Stimulated activated CD8-positive, alpha-beta memory T cell treated with anti-CD3 and anti-CD28 coated beads, Interleukin-12 subunit alpha, Interleukin-12 subunit beta, amount 100 ng/mL, for 24 hours (primary cell): ENCODE results near the gene SRSF11.

Experiments used
- DNase-seq: peaks from one replicate; pipeline ENCODE4 v3.0.0-alpha.2; 2020; ENCODE audit errors: extremely low read depth

SRSF11 gene

DNA sequence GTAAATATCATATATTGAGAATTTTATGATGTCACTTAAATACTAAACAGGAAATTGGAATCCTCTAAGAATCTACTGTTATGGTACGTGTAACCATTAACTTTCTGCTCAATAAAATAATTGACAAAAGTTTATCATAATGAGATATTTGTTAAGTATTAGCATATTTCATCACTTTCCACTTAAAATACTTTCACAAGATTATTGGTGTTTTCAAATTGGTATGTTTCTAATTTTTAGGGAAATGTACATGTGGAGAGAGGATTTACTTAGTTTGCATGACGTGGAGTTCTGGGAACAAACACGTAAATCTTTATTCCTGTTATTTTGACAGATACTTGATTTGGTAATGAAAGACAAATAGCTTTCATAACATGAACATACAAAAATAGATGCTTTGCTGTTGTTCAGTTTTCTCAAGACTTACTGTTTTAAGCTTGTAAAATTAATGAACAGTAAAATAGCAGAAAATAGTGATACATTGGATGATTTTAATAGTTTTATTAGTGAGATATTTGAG lies 1.6 kb downstream of the SRSF11 start:
- DNase-seq, result no peak

GRCh38 chr1:70224954-70225353 lies 3.8 kb downstream of the SRSF11 start:
- DNase-seq, result no peak

DNA sequence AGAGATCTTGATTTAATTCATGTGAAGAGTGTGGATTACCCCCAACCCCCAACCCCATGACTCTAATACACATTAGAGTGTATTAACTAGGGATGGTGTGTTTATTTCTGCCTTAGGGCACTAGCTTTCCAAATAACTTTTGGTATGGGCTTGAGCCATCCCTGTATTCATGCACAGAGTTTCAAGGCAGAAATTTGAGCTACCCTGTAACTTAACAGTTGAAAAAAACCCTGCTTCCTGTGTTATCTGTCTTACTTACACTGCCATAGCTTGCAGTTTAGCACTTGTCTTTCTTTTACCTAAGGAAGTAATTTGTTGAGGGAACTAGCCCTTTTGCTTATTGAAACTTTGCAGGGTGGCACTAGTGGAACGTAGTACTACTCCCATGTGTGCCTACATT lies 6.3 kb downstream of the SRSF11 start:
- DNase-seq, result no peak

DNA sequence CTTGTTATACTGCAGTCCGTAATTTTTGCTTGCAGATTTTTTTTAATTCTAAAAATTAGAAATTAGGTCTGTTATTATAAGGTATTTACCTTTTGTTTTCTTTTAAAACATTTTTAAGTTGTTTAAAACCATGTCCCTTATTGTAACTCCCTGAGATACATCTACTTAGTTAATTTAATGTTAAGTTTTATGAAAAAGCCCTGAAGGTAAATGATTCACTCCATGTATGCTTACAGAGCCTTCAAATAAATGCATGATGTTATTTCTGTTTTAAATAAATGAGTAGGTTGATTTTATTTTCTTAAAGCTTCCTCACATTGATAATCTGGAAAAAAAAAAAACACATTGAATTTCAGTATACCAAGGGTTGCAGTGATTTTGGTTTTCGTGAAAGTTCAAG lies 7.5 kb downstream of the SRSF11 start:
- DNase-seq, result no peak

DNA sequence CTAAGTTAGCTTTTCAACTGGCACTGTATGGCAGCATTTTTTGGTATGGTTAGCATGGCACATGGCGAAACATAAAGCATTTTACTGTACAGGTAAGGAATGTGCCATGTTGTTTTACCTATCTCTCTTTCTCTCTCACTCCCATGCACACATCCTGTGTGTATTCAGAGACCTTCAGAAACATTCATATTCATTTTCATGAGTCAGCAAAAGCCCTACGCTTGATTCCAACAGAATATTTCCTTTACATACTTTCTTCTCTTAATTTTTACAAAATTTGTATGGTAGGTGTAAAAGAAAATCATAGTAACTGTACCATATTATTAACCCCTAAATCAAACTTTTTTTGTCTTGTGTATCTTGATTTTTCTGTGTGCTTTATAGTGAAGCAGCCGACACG lies 10.3 kb downstream of the SRSF11 start:
- DNase-seq, result no peak

DNA sequence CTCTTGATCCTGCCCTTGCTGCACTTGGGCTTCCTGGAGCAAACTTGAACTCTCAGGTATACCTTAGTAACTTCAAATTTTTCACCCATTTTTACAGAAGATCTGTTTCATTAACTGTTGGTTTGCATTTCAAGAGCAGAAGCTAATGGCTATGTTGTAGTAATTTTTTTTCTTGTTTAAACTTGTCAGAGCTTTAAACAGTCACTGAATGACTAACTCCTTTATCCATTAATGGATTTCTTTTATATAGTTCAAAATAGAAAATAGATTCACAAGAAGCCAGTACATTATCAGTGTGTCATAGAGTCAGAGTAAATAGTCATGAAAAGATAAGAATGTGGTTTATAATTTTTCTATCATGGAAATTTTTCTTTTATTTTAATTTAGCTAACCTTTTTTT lies 13.6 kb downstream of the SRSF11 start:
- DNase-seq, result no peak

DNA sequence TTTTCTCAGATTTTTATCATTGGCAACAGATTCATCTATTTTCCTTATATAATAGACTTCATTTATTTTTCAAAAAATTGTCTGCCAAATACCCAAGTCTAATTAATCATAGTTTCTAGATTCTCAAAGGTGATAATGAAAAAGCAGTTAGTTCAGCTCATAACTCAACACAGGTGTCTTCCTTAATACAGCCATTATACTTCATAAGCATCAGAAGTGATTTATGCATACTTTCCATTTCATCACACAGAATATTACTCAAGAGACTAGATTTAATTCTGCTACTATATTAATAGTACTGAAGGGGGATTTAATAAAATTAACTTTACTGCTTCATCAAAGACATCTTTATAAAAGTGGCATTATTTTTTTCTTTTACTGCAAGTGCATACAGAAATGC lies 18.8 kb downstream of the SRSF11 start:
- DNase-seq, result no peak

DNA sequence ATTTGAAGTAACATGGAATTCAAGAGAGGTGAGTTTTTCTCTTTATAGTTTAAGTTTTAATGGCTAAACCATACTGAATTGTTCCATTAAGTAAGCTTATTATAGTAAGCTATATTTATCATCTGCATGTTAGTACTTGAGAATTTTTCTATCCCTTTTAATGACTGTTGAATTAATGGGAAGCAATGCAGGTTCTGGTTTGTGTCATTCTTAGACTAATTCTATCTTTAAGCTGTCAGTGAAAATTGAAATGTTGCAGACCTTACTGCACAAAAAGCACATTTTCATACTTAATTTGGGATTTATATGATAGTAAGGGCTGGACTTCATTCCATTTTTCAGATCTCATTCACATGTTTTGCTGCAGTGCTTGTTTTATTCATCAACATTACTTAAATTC lies 25.9 kb downstream of the SRSF11 start:
- DNase-seq, result no peak

- no peak for DNase-seq
These were observed 26.6 kb downstream of the SRSF11 start for GRCh38 chr1:70247768-70248167.

DNA sequence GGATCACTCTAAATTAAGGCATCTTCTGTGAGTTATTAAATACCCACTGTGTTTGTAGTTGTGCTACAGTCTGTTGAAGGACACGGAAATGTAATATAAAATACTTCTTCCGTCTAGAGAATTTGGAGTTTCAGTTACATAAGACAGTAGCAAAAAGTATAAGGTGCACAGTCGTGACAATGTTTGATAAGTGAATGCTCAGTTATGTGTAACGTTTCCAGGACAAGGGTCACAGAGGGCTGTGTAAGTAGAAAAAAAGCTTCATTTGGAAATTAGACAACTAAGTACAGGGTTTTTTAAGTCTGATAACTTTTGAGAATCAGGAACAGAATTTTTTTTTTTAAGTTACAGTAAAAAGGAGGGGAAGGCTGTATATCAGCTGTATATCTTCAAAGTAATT lies 27.5 kb downstream of the SRSF11 start:
- DNase-seq, result no peak

DNA sequence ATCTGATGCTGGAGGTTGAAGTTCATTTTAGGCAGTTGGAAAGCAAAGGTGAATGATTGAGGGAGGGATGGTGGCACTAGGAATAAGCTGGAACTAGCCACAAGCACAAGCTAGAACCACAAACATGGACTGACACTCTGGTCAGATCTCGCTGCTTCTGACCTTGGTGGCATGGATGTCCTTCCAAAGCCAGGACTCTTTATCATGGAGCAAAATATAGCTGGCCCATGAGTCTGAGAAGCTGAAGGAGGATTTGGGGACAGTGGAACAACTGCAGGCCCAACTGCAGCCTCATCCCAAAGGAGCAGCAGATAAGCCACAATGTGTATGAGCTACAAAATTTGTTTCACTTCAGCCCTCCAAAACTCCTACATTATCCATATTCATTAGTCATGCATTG lies 35.5 kb downstream of the SRSF11 start:
- DNase-seq, result no peak

- no peak for DNase-seq
These were observed 43.7 kb downstream of the SRSF11 start for GRCh38 chr1:70264839-70265238.

DNA sequence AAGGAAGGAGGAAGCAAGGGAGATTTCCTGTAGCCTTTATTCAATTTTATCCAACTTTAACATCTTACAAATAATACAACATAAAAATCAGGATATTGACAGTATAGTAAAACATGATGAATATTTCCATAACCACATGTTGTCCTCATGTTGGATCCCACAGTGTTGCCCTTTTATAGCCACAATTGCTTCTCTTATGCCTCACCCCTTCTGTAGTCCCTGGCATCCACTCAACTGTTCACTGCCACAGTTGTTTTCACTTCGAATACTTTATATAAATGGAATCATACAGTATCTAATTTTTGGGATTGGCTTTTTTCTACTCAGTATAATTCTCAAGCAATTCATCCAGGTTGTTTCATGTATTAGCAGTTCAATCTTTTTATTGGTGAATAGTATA lies 44.8 kb downstream of the SRSF11 start:
- DNase-seq, result no peak

GRCh38 chr1:70277875-70278274 lies 56.7 kb downstream of the SRSF11 start:
- DNase-seq, result no peak

DNA sequence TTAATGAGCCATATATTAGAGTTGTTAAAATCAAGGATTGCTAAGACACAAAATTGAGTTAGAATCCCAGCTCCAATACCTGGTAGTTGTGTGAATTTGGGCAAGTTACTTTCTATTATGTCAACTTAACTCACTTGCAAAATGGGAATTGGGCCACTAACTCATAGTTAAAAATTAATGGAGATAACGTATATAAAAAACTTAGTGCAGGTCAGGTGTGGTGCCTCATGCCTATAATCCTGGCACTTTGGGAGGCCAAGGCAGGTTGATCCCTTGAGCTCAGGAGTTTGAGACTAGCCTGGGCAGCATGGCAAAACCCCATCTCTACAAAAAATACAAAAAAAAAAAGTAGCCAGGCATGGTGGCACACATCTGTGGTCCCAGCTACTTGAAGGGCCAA lies 57.5 kb downstream of the SRSF11 start:
- DNase-seq, result no peak

- no peak for DNase-seq
These were observed 63.2 kb downstream of the SRSF11 start for GRCh38 chr1:70284366-70284765.

DNA sequence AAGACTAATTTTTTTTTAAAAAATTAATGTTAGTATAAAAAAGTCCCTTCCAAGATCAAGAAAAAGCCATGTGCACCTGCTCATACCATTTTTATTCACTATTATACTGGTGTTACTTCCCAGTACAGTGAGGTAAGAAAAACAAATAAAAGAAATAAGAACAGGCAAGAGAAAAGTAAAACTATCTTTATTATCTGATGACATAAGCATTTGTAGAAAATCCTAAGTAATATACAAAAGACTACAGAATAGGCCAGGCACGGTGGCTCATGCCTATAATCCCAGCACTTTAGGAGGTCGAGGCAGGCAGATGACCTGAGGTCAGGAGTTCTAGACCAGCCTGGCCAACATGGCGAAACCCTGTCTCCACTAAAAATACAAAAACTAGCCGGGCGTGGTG lies 65.3 kb downstream of the SRSF11 start:
- DNase-seq, result no peak

DNA sequence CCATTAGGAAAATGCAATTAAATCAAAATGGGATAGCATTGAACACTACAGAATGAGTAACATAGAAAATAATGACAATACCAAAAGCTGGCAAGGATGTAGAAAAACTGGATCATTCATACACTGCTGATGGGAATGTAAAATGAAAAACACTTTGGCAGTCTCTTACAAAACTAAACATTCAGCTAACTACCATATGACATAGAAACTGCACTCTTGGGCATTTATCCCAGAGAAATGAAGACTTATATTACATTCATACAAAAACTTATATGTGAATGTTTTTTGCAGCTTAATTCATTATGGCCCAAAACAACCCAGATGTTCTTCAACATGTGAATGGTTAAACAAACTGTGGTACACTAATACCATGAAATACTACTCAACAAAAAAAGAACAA lies 67.0 kb downstream of the SRSF11 start:
- no peak for DNase-seq

- DNase-seq, result no peak
These were observed 69.0 kb downstream of the SRSF11 start for GRCh38 chr1:70290218-70290617.

DNA sequence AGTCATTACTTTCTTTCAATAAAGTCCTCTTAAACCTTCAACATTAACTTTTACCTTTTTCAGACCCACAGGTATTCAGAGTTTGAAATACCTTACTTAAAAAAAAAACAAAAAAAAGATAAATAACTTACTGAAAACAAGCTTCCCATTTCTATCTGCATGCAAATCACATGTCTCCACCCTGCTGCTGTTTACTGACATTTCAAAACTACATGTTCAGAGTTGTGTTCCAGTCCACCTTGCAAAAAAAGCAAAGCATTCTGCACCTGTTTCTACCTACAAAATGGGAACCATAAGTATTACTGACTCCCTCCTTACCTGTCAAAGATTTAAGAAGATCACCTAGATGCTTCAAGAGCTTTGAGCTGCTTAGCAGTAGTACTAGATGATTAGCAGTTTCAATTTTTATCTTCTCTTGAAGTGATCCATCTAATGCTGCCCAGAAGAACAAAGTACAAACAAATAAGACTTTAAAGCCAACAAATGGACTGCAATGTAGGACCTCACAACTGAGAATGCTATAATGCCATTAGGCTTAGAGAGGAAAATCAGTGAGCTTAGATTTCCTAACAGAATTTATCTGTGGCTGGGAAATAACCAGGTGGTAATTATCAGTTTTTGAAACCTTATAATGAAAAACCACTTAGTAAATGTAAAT lies 72.1 kb downstream of the SRSF11 start:
- DNase-seq, result no peak

DNA sequence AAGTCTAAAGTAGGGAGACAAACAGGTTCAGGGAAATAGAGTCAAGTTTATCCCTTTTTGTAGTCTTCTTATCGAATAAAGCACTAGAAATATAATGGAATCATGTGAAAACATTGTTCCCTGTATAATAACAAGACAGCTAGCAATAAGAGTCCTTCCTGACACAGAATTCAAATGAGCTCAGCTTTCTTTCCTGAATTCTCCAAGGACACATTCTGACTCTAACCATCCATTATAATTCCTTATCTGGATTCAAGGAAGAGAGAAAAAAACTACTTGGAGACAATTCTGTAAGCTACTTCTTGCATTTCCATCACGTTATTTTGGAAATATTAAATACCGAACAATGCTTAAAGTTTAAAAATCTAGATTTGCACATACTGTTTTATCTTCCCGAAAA lies 74.6 kb downstream of the SRSF11 start:
- no peak for DNase-seq

DNA sequence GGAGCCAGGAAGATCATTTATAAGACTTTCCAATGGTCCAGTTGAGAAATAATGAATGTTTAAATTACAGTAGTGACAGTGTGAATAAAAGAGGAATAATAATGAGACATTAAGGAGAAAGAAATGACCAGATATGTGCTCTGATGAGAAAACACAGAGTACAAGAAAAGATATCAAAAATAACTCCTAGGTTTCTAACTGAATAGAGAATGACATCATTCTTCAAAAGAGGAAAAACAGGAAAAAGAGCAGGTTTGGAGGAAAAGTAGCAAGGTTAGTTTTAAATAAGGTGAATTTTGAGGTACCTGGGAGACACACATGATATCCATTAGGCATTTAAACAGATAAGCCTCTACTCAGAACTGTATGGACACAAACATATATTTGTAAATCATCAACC lies 78.3 kb downstream of the SRSF11 start:
- no peak for DNase-seq
